Esophagus muscularis mucosa (tissue), 4 donors: ENCODE results near the gene DUSP28.

Experiments
- EP300 ChIP-seq: sonication (generic); formaldehyde crosslinking; IDR thresholded peaks from one replicate; pipeline ENCODE4 v1.6.1; 2017; ENCODE audit warnings: antibody characterized with exemption
- POLR2A ChIP-seq: fragments of 450-650 bp; IDR thresholded peaks from one replicate; pipeline ENCODE4 v1.6.1; 2017; ENCODE audit warnings: antibody characterized with exemption, moderate library complexity, mild to moderate bottlenecking, low read depth
- POLR2AphosphoS5 ChIP-seq, 2 donors: sonication (generic); formaldehyde crosslinking; IDR thresholded peaks; one replicate each; pipeline ENCODE4 v1.6.1; 2017; ENCODE audit warnings: antibody characterized with exemption in 2 of 2
- TF ChIP-seq, protein P1 (sequence below), 3 experiments: fragments of 200-600 bp in 2 of 3; fragments of 450-650 bp in 1 of 3; sonication (generic) in 2 of 3; IDR thresholded peaks; one replicate each; pipeline ENCODE4 v1.5.1; 2017 to 2019; ENCODE audit warnings: antibody characterized with exemption in 3 of 3, mild to moderate bottlenecking in 2 of 3, moderate library complexity in 1 of 3

DNA sequence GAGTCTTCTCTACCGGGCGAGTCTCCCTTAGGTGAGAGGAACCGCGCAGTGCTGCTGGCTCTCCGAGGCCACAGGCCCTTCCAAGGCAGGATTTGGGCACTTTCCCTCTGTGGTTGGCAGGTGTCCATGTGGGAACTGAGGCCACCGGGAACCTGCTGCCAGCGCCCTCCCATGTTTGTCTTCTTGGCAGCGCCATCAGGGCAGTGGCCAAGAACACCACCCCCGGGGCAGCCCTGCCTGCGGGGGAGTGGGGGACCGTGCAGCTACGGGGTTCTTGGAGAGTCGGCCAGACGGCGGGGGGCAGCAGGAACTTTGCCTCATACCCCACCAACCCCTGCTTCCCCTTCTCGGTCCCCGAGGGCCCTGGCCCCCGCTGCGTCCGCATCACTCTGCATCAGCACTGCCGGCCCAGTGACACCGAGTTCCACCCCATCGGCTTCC is 36.4 kb downstream of the DUSP28 start:
- TF ChIP-seq, protein P1, sequence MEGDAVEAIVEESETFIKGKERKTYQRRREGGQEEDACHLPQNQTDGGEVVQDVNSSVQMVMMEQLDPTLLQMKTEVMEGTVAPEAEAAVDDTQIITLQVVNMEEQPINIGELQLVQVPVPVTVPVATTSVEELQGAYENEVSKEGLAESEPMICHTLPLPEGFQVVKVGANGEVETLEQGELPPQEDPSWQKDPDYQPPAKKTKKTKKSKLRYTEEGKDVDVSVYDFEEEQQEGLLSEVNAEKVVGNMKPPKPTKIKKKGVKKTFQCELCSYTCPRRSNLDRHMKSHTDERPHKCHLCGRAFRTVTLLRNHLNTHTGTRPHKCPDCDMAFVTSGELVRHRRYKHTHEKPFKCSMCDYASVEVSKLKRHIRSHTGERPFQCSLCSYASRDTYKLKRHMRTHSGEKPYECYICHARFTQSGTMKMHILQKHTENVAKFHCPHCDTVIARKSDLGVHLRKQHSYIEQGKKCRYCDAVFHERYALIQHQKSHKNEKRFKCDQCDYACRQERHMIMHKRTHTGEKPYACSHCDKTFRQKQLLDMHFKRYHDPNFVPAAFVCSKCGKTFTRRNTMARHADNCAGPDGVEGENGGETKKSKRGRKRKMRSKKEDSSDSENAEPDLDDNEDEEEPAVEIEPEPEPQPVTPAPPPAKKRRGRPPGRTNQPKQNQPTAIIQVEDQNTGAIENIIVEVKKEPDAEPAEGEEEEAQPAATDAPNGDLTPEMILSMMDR (IDR thresholded peaks at IDR 0.05): no peak
- TF ChIP-seq EP300 (no peak), POLR2A (no peak), POLR2AphosphoS5 (IDR thresholded peaks at IDR 0.05) (no peak)
